ENCODE measurements around the gene UCK1. TPM values are rescaled to one million over a fixed set of nuclear protein-coding genes. Genes with fewer than 3 reads are reported as not detected.

UCK1 gene
- polyA plus RNA-seq, 3 donors = 15.9 to 19.9 (median 16.3) TPM

DNA sequence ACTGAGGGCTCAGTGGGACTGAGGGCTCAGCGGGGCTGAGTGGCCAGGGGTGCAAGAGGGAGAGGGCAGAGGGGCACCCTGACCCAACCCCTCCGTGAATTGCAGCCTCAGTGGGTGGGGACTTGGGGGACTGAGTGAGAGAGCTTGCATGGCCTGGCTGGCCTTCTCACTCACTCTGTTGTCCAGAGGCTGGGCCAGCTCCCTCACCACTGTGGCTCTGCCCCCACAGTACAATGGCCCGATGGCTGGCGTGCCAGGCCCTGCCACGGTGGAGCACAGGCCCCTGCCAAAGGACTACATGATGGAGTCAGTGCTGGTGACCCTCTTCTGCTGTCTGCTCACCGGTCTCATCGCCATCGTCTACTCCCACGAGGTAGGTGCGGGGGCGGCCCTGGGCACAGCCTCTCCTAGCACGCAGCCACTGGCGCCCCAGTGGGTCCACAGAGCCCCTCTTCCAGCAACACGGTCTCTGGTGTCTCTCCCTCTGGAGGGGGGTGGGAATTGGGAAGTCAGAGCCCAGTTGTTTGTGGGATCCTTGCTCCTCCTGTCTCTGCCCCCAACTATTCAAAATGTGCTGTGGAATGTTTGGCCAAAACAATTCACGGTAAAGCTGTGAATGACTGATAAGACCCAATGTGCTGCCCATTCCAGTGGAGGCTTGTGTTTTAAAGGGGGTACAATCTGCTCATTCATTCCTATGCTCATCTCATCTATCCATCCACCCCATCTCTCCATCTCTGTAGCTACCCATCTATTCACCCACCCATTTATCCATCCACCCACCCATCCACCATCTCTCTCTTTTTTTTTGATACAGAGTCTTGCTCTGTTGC, 25.0 kb upstream of the UCK1 start:
- Mint-ChIP-seq H3K4me1 (peaks cover 3% of the 10 kb centered on the region), H3K27me3 (ENCODE audit: low read depth in 3 of 3) (peaks cover 36 to 46% (median 44%) of the 10 kb centered on the region in 3 donors), H3K27ac (peak overlapping the region in 2 of 7 donors; percentile 9 to 20), H3K36me3 (no peaks in the 10 kb centered on the region), H3K9me3 (peaks cover 0 to 19% (median 10%) of the 10 kb centered on the region in 7 donors), H3K4me3 (peak overlapping the region in 1 of 2 donors; percentile 80)
- no peak overlapping the region for H3K4me3 ChIP-seq (replicated peaks in 1 of 3; ENCODE audit: low read depth in 2 of 3, low read length in 3 of 3)
- no peak overlapping the region for H2AFZ ChIP-seq (ENCODE audit: insufficient read depth, low read depth, low read length, poor library complexity, severe bottlenecking)
- intact Hi-C loops (cut with micrococcal nuclease) = no loop called here
- H3K9me3 ChIP-seq (replicated peaks in 1 of 2; ENCODE audit: control insufficient read depth in 1 of 2, insufficient read depth in 1 of 2, low read length in 2 of 2) = peaks cover 0 to 9% of the 10 kb centered on the region in 2 donors
- no peak overlapping the region for H3K4me2 ChIP-seq (replicated peaks; ENCODE audit: extremely low read depth, low read length, poor library complexity, severe bottlenecking)
- H3K9ac ChIP-seq (ENCODE audit: insufficient read depth, low read length, poor library complexity, severe bottlenecking) = no peak overlapping the region
- H3K27me3 ChIP-seq (ENCODE audit: control insufficient read depth in 2 of 2, insufficient read depth in 2 of 2, low read length in 2 of 2) = peaks cover 11 to 34% of the 10 kb centered on the region in 2 donors
- H3K27ac ChIP-seq (ENCODE audit: low read depth in 1 of 2, low read length in 2 of 2) = no peak overlapping the region
- H3K36me3 ChIP-seq (replicated peaks in 1 of 2; ENCODE audit: control insufficient read depth in 1 of 2, insufficient read depth in 2 of 2, low read length in 2 of 2) = no peaks in the 10 kb centered on the region
- H3K4me1 ChIP-seq (ENCODE audit: control insufficient read depth in 1 of 2, insufficient read depth in 2 of 2, low read length in 2 of 2) = no peaks in the 10 kb centered on the region
- WGBS (ENCODE audit: insufficient coverage) = 96% methylated on average over 4 of the region's 15 CpGs
- H4K20me1 ChIP-seq (ENCODE audit: insufficient read depth, low read length) = no peaks in the 10 kb centered on the region
- TF ChIP-seq, protein P1, sequence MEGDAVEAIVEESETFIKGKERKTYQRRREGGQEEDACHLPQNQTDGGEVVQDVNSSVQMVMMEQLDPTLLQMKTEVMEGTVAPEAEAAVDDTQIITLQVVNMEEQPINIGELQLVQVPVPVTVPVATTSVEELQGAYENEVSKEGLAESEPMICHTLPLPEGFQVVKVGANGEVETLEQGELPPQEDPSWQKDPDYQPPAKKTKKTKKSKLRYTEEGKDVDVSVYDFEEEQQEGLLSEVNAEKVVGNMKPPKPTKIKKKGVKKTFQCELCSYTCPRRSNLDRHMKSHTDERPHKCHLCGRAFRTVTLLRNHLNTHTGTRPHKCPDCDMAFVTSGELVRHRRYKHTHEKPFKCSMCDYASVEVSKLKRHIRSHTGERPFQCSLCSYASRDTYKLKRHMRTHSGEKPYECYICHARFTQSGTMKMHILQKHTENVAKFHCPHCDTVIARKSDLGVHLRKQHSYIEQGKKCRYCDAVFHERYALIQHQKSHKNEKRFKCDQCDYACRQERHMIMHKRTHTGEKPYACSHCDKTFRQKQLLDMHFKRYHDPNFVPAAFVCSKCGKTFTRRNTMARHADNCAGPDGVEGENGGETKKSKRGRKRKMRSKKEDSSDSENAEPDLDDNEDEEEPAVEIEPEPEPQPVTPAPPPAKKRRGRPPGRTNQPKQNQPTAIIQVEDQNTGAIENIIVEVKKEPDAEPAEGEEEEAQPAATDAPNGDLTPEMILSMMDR (IDR thresholded peaks at IDR 0.05) = no peak
- no peaks in the 10 kb centered on the region for H3K79me2 ChIP-seq (ENCODE audit: insufficient read depth, low read length)
- DNase-seq = no peak

DNA sequence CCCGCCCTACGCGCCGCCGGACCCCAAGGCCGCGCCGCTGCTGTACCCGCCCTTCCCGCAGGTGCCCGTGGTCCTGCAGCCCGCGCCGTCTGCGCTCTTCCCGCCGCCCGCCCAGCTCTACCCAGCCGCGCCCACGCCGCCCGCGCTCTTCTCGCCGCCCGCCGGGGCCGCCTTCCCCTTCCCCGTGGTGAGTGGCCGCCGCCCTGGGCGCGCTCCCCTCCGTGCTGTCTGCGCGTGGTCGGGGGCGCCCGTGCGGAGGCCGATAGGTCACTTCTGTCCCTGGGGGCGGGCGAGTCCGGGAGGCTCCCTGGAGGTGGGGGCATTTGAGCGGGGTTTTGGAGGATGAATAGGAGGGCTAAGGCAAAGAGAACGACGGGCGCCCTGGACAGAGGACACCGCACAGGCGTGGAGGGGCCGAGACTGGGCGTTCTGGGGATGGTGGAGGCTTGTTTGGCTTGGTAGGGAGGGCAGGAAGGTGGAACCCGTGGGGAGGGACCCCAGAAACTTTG, 23.8 kb upstream of the UCK1 start:
- Histone ChIP-seq H3K79me2 (ENCODE audit: insufficient read depth, low read length) (no peaks in the 10 kb centered on the region), H3K4me2 (replicated peaks; ENCODE audit: extremely low read depth, low read length, poor library complexity, severe bottlenecking) (no peak overlapping the region), H3K27ac (ENCODE audit: low read depth in 1 of 2, low read length in 2 of 2) (no peak overlapping the region), H4K20me1 (ENCODE audit: insufficient read depth, low read length) (no peaks in the 10 kb centered on the region), H3K27me3 (ENCODE audit: control insufficient read depth in 2 of 2, insufficient read depth in 2 of 2, low read length in 2 of 2) (peaks cover 11 to 34% of the 10 kb centered on the region in 2 donors), H3K36me3 (replicated peaks in 1 of 2; ENCODE audit: control insufficient read depth in 1 of 2, insufficient read depth in 2 of 2, low read length in 2 of 2) (no peaks in the 10 kb centered on the region), H2AFZ (ENCODE audit: insufficient read depth, low read depth, low read length, poor library complexity, severe bottlenecking) (no peak overlapping the region), H3K9ac (ENCODE audit: insufficient read depth, low read length, poor library complexity, severe bottlenecking) (no peak overlapping the region), H3K4me3 (replicated peaks in 1 of 3; ENCODE audit: low read depth in 2 of 3, low read length in 3 of 3) (no peak overlapping the region), H3K4me1 (ENCODE audit: control insufficient read depth in 1 of 2, insufficient read depth in 2 of 2, low read length in 2 of 2) (no peaks in the 10 kb centered on the region), H3K9me3 (replicated peaks in 1 of 2; ENCODE audit: control insufficient read depth in 1 of 2, insufficient read depth in 1 of 2, low read length in 2 of 2) (peaks cover 0 to 9% of the 10 kb centered on the region in 2 donors)
- Mint-ChIP-seq H3K27ac (no peak overlapping the region), H3K36me3 (no peaks in the 10 kb centered on the region), H3K9me3 (peaks cover 0 to 16% (median 10%) of the 10 kb centered on the region in 7 donors), H3K27me3 (ENCODE audit: low read depth in 3 of 3) (peaks cover 40 to 51% (median 47%) of the 10 kb centered on the region in 3 donors), H3K4me1 (peaks cover 3% of the 10 kb centered on the region), H3K4me3 (peak overlapping the region in 1 of 2 donors; percentile 80)
- intact Hi-C loops (cut with micrococcal nuclease) = no loop called here
- DNase-seq = no peak
- TF ChIP-seq, protein P1 (IDR thresholded peaks at IDR 0.05) = no peak
- WGBS (ENCODE audit: insufficient coverage) = 24% methylated on average over 45 of the region's 54 CpGs

All from CD14-positive monocyte (primary cell).